Stomach (tissue), 9 donors: ENCODE results near the gene SLC29A3. TPM values are rescaled to one million over a fixed set of nuclear protein-coding genes. Genes with fewer than 3 reads are reported as not detected.

ENCODE experiments used
- DNase-seq, 2 donors: peaks; one replicate each; pipeline versions ENCODE4 v3.0.0 to v3.0.0-alpha.2; 2013 to 2019
- H3K27ac ChIP-seq, 5 donors: fragments of 200-600 bp in 4 of 5; sonication (generic) in 4 of 5; one replicate each; pipeline ENCODE4 v1.5.1; 2013 to 2019; ENCODE audit warnings: mild to moderate bottlenecking in 1 of 5, moderate library complexity in 1 of 5
- H3K27me3 ChIP-seq, 3 donors: fragments of 200-600 bp; sonication (generic); one replicate each; pipeline ENCODE4 v1.5.1; 2017 to 2019; ENCODE audit warnings: mixed run types in 1 of 3
- H3K36me3 ChIP-seq, 4 donors: fragments of 200-600 bp; sonication (generic); 1 replicate in 3 of 4; 2 replicates in 1 of 4; pipeline ENCODE4 v1.5.1; 2016 to 2019
- H3K4me1 ChIP-seq, 4 donors: fragments of 200-600 bp; sonication (generic); one replicate each; pipeline ENCODE4 v1.5.1; 2016 to 2019
- H3K4me3 ChIP-seq, 4 donors: fragments of 200-600 bp; sonication (generic) in 3 of 4; one replicate each; pipeline ENCODE4 v1.5.1; 2016 to 2019; ENCODE audit warnings: mild to moderate bottlenecking in 1 of 4
- H3K9me3 ChIP-seq, 4 donors: fragments of 200-600 bp; sonication (generic); one replicate each; pipeline ENCODE4 v1.5.1; 2016 to 2019
- EP300 ChIP-seq: sonication (generic); formaldehyde crosslinking; IDR thresholded peaks from one replicate; pipeline ENCODE4 v1.6.1; 2017; ENCODE audit warnings: antibody characterized with exemption
- POLR2A ChIP-seq, 4 donors: fragments of 450-650 bp; IDR thresholded peaks; one replicate each; pipeline ENCODE4 v1.6.1; 2016; ENCODE audit warnings: antibody characterized with exemption in 4 of 4, control low read depth in 2 of 4, mild to moderate bottlenecking in 1 of 4, moderate library complexity in 1 of 4
- POLR2AphosphoS5 ChIP-seq, 3 donors: sonication (generic); formaldehyde crosslinking; IDR thresholded peaks; one replicate each; pipeline ENCODE4 v1.6.1; 2016; ENCODE audit warnings: antibody characterized with exemption in 3 of 3
- WGBS, 5 donors: extraction: QIAGEN DNeasy Blood & Tissue Kit in 3 of 5; methylation state at CpG; one replicate each; pipeline versions ENCODE4 v1.1.5 to v1.1.7; 2013 to 2018; 5-methylcytosine and 5-hydroxymethylcytosine counted together
- intact Hi-C: fragments of 100-400 bp; cut with DNase I; formaldehyde crosslinking; loops from one replicate; pipeline ENCODE4 v1.15.1; 2023; ENCODE audit warnings: low total_unique reads
- polyA plus RNA-seq, 3 donors: library from polyadenylated mRNA; stranded (reverse); fragments of 200-250 nt; gene quantifications; one replicate each; pipeline ENCODE4 v1.2.3, GENCODE V29; 2013
- total RNA-seq, 5 donors: library from RNA; depleted of rRNA; stranded (reverse); fragments of >200 nt; gene quantifications; one replicate each; pipeline versions ENCODE4 v1.1.0 to v1.2.3, GENCODE V29; 2014 to 2016
- TF ChIP-seq, protein P1 (sequence below), 7 experiments: fragments of 450-650 bp in 4 of 7; fragments of 200-600 bp in 3 of 7; sonication (generic) in 3 of 7; IDR thresholded peaks; one replicate each; pipeline ENCODE4 v1.5.1; 2016 to 2019; ENCODE audit warnings: antibody characterized with exemption in 7 of 7, control low read depth in 2 of 7, mild to moderate bottlenecking in 1 of 7
- donor health status: healthy with polysubstance abuse.
- donor health status: Bipolar disorder and iron deficiency.
- donor health status: healthy.

The SLC29A3 gene
- total and polyA plus RNA-seq, 8 donors, result 2.8 to 23.7 (median 4.2) TPM; not detected in 2

- peaks cover 14 to 75% (median 73%) of the 10 kb centered on the region in 4 donors for H3K36me3 ChIP-seq
- H3K4me1 ChIP-seq, result peaks cover 5 to 30% (median 11%) of the 10 kb centered on the region in 4 donors
- 72 to 85% (median 74%) methylated on average over 9 of the region's 9 CpGs for WGBS, 5 donors
- H3K4me3 ChIP-seq, result no peak overlapping the region
- DNase-seq, result no peak
- H3K27ac ChIP-seq, result no peak overlapping the region
- H3K9me3 ChIP-seq, result no peaks in the 10 kb centered on the region
- no peak for TF ChIP-seq POLR2AphosphoS5 (IDR thresholded peaks at IDR 0.05)
- TF ChIP-seq EP300, result no peak
- TF ChIP-seq, protein P1, sequence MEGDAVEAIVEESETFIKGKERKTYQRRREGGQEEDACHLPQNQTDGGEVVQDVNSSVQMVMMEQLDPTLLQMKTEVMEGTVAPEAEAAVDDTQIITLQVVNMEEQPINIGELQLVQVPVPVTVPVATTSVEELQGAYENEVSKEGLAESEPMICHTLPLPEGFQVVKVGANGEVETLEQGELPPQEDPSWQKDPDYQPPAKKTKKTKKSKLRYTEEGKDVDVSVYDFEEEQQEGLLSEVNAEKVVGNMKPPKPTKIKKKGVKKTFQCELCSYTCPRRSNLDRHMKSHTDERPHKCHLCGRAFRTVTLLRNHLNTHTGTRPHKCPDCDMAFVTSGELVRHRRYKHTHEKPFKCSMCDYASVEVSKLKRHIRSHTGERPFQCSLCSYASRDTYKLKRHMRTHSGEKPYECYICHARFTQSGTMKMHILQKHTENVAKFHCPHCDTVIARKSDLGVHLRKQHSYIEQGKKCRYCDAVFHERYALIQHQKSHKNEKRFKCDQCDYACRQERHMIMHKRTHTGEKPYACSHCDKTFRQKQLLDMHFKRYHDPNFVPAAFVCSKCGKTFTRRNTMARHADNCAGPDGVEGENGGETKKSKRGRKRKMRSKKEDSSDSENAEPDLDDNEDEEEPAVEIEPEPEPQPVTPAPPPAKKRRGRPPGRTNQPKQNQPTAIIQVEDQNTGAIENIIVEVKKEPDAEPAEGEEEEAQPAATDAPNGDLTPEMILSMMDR (IDR thresholded peaks at IDR 0.05), result no peak
- TF ChIP-seq POLR2A (IDR thresholded peaks at IDR 0.05), result no peak
- intact Hi-C loops, result no loop called here
- no peaks in the 10 kb centered on the region for H3K27me3 ChIP-seq
These were observed 34.6 kb downstream of the SLC29A3 start for GRCh38 chr10:71353639-71354038.

DNA sequence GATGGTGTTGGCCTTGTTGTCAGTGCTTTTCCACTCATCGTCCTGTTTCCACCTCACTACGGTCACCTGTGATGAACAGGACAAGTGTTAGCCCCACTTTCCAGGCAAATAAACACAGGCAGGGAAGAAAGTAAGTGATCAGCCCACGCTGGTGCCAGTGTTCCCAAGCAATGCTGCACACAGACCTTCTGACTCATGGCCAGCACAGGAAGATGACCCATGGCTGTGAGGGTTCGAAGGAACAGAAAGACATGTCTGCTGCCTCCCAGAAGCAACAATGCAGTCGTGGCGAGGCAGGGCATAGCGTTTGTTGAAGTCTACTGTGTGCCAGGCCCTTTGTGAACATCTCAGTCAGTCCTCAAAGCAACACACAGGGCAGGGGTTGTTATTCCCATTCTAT is 35.7 kb downstream of the SLC29A3 start:
- 88 to 93% (median 92%) methylated on average over 7 of the region's 7 CpGs for WGBS, 5 donors
- H3K9me3 ChIP-seq, result no peaks in the 10 kb centered on the region
- H3K27me3 ChIP-seq, result no peaks in the 10 kb centered on the region
- no peak for DNase-seq
- intact Hi-C loops, result no loop called here
- no peak overlapping the region for H3K27ac ChIP-seq
- no peak overlapping the region for H3K4me3 ChIP-seq
- H3K4me1 ChIP-seq, result peaks cover 5 to 19% (median 11%) of the 10 kb centered on the region in 4 donors
- no peak for TF ChIP-seq EP300
- TF ChIP-seq POLR2AphosphoS5 (IDR thresholded peaks at IDR 0.05), result no peak
- no peak for TF ChIP-seq POLR2A (IDR thresholded peaks at IDR 0.05)
- TF ChIP-seq, protein P1 (IDR thresholded peaks at IDR 0.05), result no peak
- H3K36me3 ChIP-seq, result peaks cover 14 to 84% (median 82%) of the 10 kb centered on the region in 4 donors

DNA sequence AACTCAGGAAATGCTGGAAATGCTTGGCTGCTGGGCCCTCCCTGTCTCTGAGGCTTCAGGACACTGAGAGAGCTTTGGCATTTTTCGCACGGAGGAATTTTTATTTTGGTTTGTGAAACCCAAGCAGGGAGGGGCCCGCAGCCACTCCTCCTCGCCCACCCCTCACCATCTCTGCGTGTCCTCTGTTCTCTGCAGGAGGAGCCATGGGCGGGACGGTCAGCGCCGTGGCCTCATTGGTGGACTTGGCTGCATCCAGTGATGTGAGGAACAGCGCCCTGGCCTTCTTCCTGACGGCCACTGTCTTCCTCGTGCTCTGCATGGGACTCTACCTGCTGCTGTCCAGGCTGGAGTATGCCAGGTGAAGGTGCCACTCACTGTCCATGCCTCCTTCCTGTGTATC is 36.8 kb downstream of the SLC29A3 start:
- WGBS, 5 donors, result 92 to 97% (median 94%) methylated on average over 12 of the region's 12 CpGs
- intact Hi-C loops, result no loop called here
- Histone ChIP-seq H3K9me3 (no peaks in the 10 kb centered on the region), H3K4me3 (no peak overlapping the region), H3K36me3 (peaks cover 14 to 87% (median 83%) of the 10 kb centered on the region in 4 donors), H3K27me3 (no peaks in the 10 kb centered on the region), H3K27ac (no peak overlapping the region), H3K4me1 (peaks cover 5 to 18% (median 11%) of the 10 kb centered on the region in 4 donors)
- no peak for DNase-seq
- TF ChIP-seq POLR2A (IDR thresholded peaks at IDR 0.05) (no peak), EP300 (no peak)
- TF ChIP-seq, protein P1 (IDR thresholded peaks at IDR 0.05), result no peak

DNA sequence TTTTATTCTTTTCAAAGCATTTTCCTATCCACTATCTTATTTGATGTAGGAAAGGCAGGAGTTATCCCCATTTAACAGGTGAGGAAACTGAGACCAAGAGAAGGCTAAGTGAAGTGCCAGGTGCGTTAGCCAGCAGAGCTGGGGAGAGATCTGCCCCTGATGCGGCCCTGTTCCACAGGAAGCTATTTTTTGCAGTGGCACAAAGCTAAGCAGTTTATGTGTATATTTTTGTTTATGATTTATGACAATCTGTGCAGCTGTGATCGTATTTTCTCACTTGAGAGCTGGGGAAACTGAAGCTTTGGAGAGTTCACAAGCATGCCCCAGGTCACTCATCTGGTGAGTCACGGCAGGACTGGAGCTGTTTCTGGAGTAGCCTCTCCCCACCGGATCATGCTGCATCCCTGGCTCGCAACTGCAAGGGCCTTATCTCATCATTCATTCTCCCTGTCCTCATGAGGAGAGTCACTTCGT is 38.8 kb downstream of the SLC29A3 start:
- H3K27ac ChIP-seq, result no peak overlapping the region
- no peak for DNase-seq
- no peaks in the 10 kb centered on the region for H3K27me3 ChIP-seq
- H3K36me3 ChIP-seq, result peaks cover 19 to 91% (median 85%) of the 10 kb centered on the region in 4 donors
- no peak overlapping the region for H3K4me3 ChIP-seq
- H3K9me3 ChIP-seq, result no peaks in the 10 kb centered on the region
- intact Hi-C loops, result no loop called here
- WGBS, 5 donors, result 74 to 85% (median 78%) methylated on average over 7 of the region's 7 CpGs
- no peaks in the 10 kb centered on the region for H3K4me1 ChIP-seq
- TF ChIP-seq, protein P1 (IDR thresholded peaks at IDR 0.05), result no peak
- TF ChIP-seq POLR2A (IDR thresholded peaks at IDR 0.05) (no peak), POLR2AphosphoS5 (IDR thresholded peaks at IDR 0.05) (no peak), EP300 (no peak)
